ENCODE results near the gene AKT1S1.

The AKT1S1 gene

GRCh38 chr19:49855277-49855675 is 21.9 kb downstream of the AKT1S1 start:
- Mint-ChIP-seq H3K27me3 (ENCODE audit: low read depth) (no peaks in the 10 kb centered on the region), H3K9me3 (peaks cover under 1% of the 10 kb centered on the region), H3K27ac (peak overlapping the region in 1 of 3 experiments; percentile 22), H3K36me3 (ENCODE audit: low read depth) (peaks cover 21% of the 10 kb centered on the region), H3K4me1 (peaks cover 20% of the 10 kb centered on the region), H3K4me3 (no peak overlapping the region)
- TF ChIP-seq CTCF (IDR thresholded peaks at IDR 0.05; ENCODE audit: unreplicated experiment in 3 of 3), result no peak

DNA sequence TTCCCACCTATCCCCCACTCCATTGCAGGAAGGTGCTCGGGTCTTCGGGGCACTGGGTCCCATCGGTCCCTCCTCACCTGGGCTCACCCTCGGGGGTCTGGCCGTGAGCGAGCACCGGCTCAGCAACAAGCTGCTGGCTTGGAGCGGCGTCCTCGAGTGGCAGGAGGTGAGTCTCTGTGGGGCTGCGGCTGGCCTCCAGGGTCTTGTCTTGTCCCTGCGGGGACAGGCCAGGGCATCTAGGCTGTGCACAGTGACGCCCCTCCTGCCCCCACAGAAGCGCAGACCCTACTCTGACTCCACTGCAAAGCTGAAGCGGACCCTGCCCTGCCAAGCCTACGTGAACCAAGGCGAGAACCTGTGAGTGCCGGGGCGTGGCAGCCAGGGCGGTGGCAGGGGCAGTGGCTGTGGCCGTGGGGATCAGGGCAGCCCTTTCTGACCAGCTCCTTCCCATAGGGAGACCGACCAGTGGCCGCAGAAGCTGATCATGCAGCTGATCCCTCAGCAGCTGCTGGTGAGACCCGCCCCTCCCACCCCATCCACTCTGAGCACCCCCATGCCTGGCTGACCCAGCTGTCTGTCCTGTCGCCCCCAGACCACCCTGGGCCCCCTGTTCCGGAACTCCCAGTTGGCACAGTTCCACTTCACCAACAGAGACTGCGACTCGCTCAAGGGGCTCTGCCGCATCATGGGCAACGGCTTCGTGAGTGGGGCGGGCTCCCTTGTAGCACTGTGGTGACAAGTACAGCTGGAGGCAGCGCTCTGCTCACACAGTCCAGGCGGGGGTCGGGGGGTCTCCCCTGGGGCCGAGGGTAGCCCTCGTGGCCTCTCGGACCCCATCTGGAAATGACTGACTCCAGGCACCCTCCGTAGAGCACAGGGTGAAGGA is 22.5 kb downstream of the AKT1S1 start:
- Mint-ChIP-seq H3K4me1 (peaks cover 23% of the 10 kb centered on the region), H3K27ac (no peak overlapping the region), H3K36me3 (ENCODE audit: low read depth) (peaks cover 28% of the 10 kb centered on the region), H3K4me3 (no peak overlapping the region), H3K27me3 (ENCODE audit: low read depth) (no peaks in the 10 kb centered on the region), H3K9me3 (peaks cover 7% of the 10 kb centered on the region)
- no peak for TF ChIP-seq CTCF (IDR thresholded peaks at IDR 0.05; ENCODE audit: unreplicated experiment in 3 of 3)

- H3K4me1 Mint-ChIP-seq, result peaks cover 23% of the 10 kb centered on the region
- TF ChIP-seq CTCF (IDR thresholded peaks at IDR 0.05; ENCODE audit: unreplicated experiment in 3 of 3), result no peak
- no peaks in the 10 kb centered on the region for H3K27me3 Mint-ChIP-seq (ENCODE audit: low read depth)
- peaks cover 32% of the 10 kb centered on the region for H3K36me3 Mint-ChIP-seq (ENCODE audit: low read depth)
- H3K9me3 Mint-ChIP-seq, result peaks cover 11% of the 10 kb centered on the region
- peak overlapping the region in 2 of 3 experiments; percentile 31 to 83 for H3K27ac Mint-ChIP-seq
- peak overlapping the region; percentile 79 to 86 (median 85) for H3K4me3 Mint-ChIP-seq
These were observed 23.2 kb downstream of the AKT1S1 start for GRCh38 chr19:49853852-49854377.

DNA sequence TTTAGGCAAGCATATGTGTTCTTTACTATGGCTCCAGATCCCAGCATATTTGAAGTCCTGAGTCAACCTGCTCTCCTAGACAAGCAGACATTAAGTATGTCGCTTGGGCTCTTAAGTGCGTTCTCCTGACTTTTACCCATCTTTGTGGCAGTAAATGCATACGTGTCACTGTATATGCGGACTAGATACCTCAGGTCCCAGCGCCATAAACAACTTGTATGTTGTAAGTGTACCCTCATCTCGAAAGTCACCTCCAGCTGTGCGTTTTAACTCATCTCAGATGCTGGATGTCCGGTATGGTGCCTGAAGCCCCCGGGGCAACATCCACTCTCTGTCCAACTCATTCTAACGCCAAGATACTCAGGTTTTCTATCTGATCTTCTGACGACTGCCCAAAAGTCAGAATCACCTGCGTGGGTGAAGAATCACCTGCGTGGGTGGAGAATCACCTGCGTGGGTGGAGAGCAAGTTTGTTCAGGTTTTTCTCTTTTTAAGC is 24.5 kb downstream of the AKT1S1 start:
- Mint-ChIP-seq H3K27me3 (ENCODE audit: low read depth) (no peaks in the 10 kb centered on the region), H3K4me1 (peaks cover 23% of the 10 kb centered on the region), H3K9me3 (peaks cover 13% of the 10 kb centered on the region), H3K27ac (peak overlapping the region; percentile 83 to 93 (median 88)), H3K36me3 (ENCODE audit: low read depth) (peaks cover 39% of the 10 kb centered on the region), H3K4me3 (peak overlapping the region; percentile 85 to 97 (median 94))
- TF ChIP-seq CTCF (IDR thresholded peaks at IDR 0.05; ENCODE audit: unreplicated experiment in 3 of 3), result no peak

DNA sequence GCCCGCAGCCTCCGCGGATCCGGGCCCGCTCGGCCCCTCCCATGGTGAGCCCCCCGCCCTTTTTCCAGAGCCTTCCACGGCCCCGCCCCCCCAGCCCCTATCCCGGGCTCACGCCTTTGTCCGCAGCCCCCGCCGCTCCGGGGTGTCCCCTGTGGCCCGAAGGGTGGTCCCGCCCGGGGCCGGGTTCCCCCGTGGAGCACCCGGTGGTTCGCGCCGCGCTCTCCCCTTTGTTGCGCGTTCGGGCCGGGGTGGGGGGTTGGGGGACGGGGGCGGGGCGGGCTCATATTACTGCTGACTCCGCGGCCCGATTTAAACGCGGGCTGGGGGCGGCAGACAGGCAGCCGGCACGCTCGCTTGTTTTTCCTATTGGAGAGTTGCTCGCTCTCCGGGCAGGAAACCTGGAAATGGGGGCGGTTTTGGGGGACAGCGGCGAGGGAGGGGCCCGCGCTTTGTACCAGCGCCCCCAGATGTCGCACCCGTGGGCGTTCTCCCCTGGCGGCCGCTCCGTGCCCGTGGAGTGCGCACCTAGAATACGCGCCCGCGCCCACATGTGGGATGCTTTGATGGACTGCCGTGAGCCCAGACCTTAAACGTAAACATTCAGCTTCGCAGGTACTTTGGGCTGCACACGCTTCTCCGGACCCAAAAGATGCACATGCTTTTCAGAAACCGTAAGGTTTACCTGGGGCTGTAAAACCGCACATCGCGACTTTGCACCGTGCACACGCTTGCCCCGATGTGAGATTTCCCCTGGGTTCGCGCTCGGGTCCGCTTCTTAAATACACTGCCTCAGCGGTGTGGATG is 25.5 kb downstream of the AKT1S1 start:
- H3K36me3 Mint-ChIP-seq (ENCODE audit: low read depth), result peaks cover 40% of the 10 kb centered on the region
- no peaks in the 10 kb centered on the region for H3K27me3 Mint-ChIP-seq (ENCODE audit: low read depth)
- peaks cover 23% of the 10 kb centered on the region for H3K4me1 Mint-ChIP-seq
- H3K27ac Mint-ChIP-seq, result peak overlapping the region; percentile 83 to 93 (median 88)
- peak overlapping the region; percentile 85 to 97 (median 94) for H3K4me3 Mint-ChIP-seq
- peaks cover 15% of the 10 kb centered on the region for H3K9me3 Mint-ChIP-seq
- no peak for TF ChIP-seq CTCF (IDR thresholded peaks at IDR 0.05; ENCODE audit: unreplicated experiment in 3 of 3)

Data from nephron (organoid).